ENCODE measurements around the gene CLOCK.

CLOCK gene

GRCh38 chr4:55406545-55406944, 140.2 kb downstream of the CLOCK start:
- Mint-ChIP-seq H3K27ac (no peak overlapping the region), H3K4me3 (no peak overlapping the region), H3K9me3 (no peaks in the 10 kb centered on the region), H3K4me1 (peaks cover 22% of the 10 kb centered on the region), H3K36me3 (ENCODE audit: low read depth) (peaks cover 44% of the 10 kb centered on the region), H3K27me3 (ENCODE audit: low read depth, poor library complexity) (no peaks in the 10 kb centered on the region)
- no peak for DNase-seq
- TF ChIP-seq CTCF (IDR thresholded peaks at IDR 0.05): no peak

- Mint-ChIP-seq H3K4me3 (no peak overlapping the region), H3K9me3 (no peaks in the 10 kb centered on the region), H3K27ac (no peak overlapping the region), H3K27me3 (ENCODE audit: low read depth, poor library complexity) (no peaks in the 10 kb centered on the region), H3K4me1 (peaks cover 21% of the 10 kb centered on the region), H3K36me3 (ENCODE audit: low read depth) (peaks cover 56% of the 10 kb centered on the region)
- no peak for TF ChIP-seq CTCF (IDR thresholded peaks at IDR 0.05)
- no peak for DNase-seq
These were observed 141.6 kb downstream of the CLOCK start for GRCh38 chr4:55405073-55405472.

GRCh38 chr4:55399581-55399980, 147.1 kb downstream of the CLOCK start:
- peak overlapping the region; percentile 91 for H3K4me3 Mint-ChIP-seq
- peaks cover 5% of the 10 kb centered on the region for H3K27me3 Mint-ChIP-seq (ENCODE audit: low read depth, poor library complexity)
- H3K9me3 Mint-ChIP-seq: no peaks in the 10 kb centered on the region
- no peak overlapping the region for H3K27ac Mint-ChIP-seq
- TF ChIP-seq CTCF (IDR thresholded peaks at IDR 0.05): no peak
- H3K4me1 Mint-ChIP-seq: peaks cover 35% of the 10 kb centered on the region
- H3K36me3 Mint-ChIP-seq (ENCODE audit: low read depth): peaks cover 36% of the 10 kb centered on the region
- no peak for DNase-seq

GRCh38 chr4:55398966-55399365, 147.7 kb downstream of the CLOCK start:
- H3K4me1 Mint-ChIP-seq: peaks cover 38% of the 10 kb centered on the region
- H3K9me3 Mint-ChIP-seq: no peaks in the 10 kb centered on the region
- DNase-seq: no peak
- H3K27me3 Mint-ChIP-seq (ENCODE audit: low read depth, poor library complexity): peaks cover 5% of the 10 kb centered on the region
- H3K27ac Mint-ChIP-seq: no peak overlapping the region
- H3K4me3 Mint-ChIP-seq: peak overlapping the region; percentile 91
- TF ChIP-seq CTCF (IDR thresholded peaks at IDR 0.05): no peak
- peaks cover 30% of the 10 kb centered on the region for H3K36me3 Mint-ChIP-seq (ENCODE audit: low read depth)

GRCh38 chr4:55398461-55398860, 148.2 kb downstream of the CLOCK start:
- Mint-ChIP-seq H3K36me3 (ENCODE audit: low read depth) (peaks cover 25% of the 10 kb centered on the region), H3K27me3 (ENCODE audit: low read depth, poor library complexity) (peaks cover 5% of the 10 kb centered on the region), H3K9me3 (no peaks in the 10 kb centered on the region), H3K4me1 (peaks cover 38% of the 10 kb centered on the region), H3K27ac (peak overlapping the region; percentile 48), H3K4me3 (peak overlapping the region; percentile 91)
- no peak for DNase-seq
- TF ChIP-seq CTCF (IDR thresholded peaks at IDR 0.05): no peak

GRCh38 chr4:55397520-55398321, 149.0 kb downstream of the CLOCK start:
- Mint-ChIP-seq H3K4me3 (peak overlapping the region; percentile 91), H3K4me1 (peaks cover 38% of the 10 kb centered on the region), H3K36me3 (ENCODE audit: low read depth) (peaks cover 19% of the 10 kb centered on the region), H3K27me3 (ENCODE audit: low read depth, poor library complexity) (peaks cover 8% of the 10 kb centered on the region), H3K27ac (peak overlapping the region; percentile 88), H3K9me3 (no peaks in the 10 kb centered on the region)
- TF ChIP-seq CTCF (IDR thresholded peaks at IDR 0.05): no peak
- peak; percentile 33 for DNase-seq
